Measurements from ENCODE around the gene CDK5. TPM values are rescaled to one million over a fixed set of nuclear protein-coding genes. Genes with fewer than 3 reads are reported as not detected.

CDK5 gene
- total RNA-seq, 3 donors from 2014 or later, result 8.3 to 12.4 (median 11.7) TPM

- intact Hi-C loops (cut with DNase I, micrococcal nuclease), result no loop called here
These were observed 39.7 kb downstream of the CDK5 start for GRCh38 chr7:151017953-151018420.

GRCh38 chr7:151017370-151017952 lies 40.2 kb downstream of the CDK5 start:
- intact Hi-C loops (cut with DNase I, micrococcal nuclease), result no loop called here

More at GRCh38 chr7:151017953-151018420, 39.7 kb downstream of the CDK5 start:
- Histone ChIP-seq H3K4me1 (ENCODE audit: low read depth) (peaks cover 13% of the 10 kb centered on the region), H3K4me3 (no peak overlapping the region), H3K36me3 (ENCODE audit: low read depth) (no peaks in the 10 kb centered on the region), H3K9me3 (no peaks in the 10 kb centered on the region)
- peak; percentile 91 for TF ChIP-seq CTCF (IDR thresholded peaks at IDR 0.05)
- peak; percentile 71 for ATAC-seq
- peak; percentile 79 to 84 (median 81) for DNase-seq

GRCh38 chr7:151016942-151017341 lies 40.8 kb downstream of the CDK5 start:
- intact Hi-C loops (cut with DNase I, micrococcal nuclease), result no loop called here
- Histone ChIP-seq H3K9me3 (no peaks in the 10 kb centered on the region), H3K4me3 (no peak overlapping the region), H3K36me3 (ENCODE audit: low read depth) (no peaks in the 10 kb centered on the region), H3K4me1 (ENCODE audit: low read depth) (peaks cover 21% of the 10 kb centered on the region)
- ATAC-seq, result no peak
- DNase-seq, result no peak
- TF ChIP-seq CTCF (IDR thresholded peaks at IDR 0.05), result no peak

More at GRCh38 chr7:151017370-151017952, 40.2 kb downstream of the CDK5 start:
- Histone ChIP-seq H3K4me1 (ENCODE audit: low read depth) (peaks cover 16% of the 10 kb centered on the region), H3K9me3 (no peaks in the 10 kb centered on the region), H3K4me3 (no peak overlapping the region), H3K36me3 (ENCODE audit: low read depth) (no peaks in the 10 kb centered on the region)
- TF ChIP-seq CTCF (IDR thresholded peaks at IDR 0.05), result no peak
- DNase-seq (no peak), ATAC-seq (no peak)

- DNase-seq (no peak), ATAC-seq (no peak)
- Histone ChIP-seq H3K9me3 (no peaks in the 10 kb centered on the region), H3K4me3 (no peak overlapping the region), H3K36me3 (ENCODE audit: low read depth) (no peaks in the 10 kb centered on the region), H3K4me1 (ENCODE audit: low read depth) (peaks cover 21% of the 10 kb centered on the region)
- TF ChIP-seq CTCF (IDR thresholded peaks at IDR 0.05), result no peak
- intact Hi-C loops (cut with DNase I, micrococcal nuclease), result no loop called here
These were observed 41.2 kb downstream of the CDK5 start for GRCh38 chr7:151016505-151016904.

- no peak for DNase-seq
- no peaks in the 10 kb centered on the region for H3K9me3 ChIP-seq
- no peaks in the 10 kb centered on the region for H3K36me3 ChIP-seq (ENCODE audit: low read depth)
- TF ChIP-seq CTCF (IDR thresholded peaks at IDR 0.05), result no peak
- peaks cover 22% of the 10 kb centered on the region for H3K4me1 ChIP-seq (ENCODE audit: low read depth)
- no peak overlapping the region for H3K4me3 ChIP-seq
- intact Hi-C loops (cut with DNase I, micrococcal nuclease), result no loop called here
- ATAC-seq, result no peak
These were observed 41.7 kb downstream of the CDK5 start for GRCh38 chr7:151015967-151016366.
